SIG-M5 treated with dmso at 0.1 percent for 504 hours (cell line): ENCODE measurements around the gene GABRA4.

Source experiments
- DNase-seq: peaks from one replicate; lab custom pipeline; 2025; ENCODE audit not compliant: unreplicated experiment; lab: John Stamatoyannopoulos, UW

Gene GABRA4

GRCh38 chr4:46931981-46932380, 61.4 kb downstream of the GABRA4 start:
- DNase-seq: peak; percentile 29

GRCh38 chr4:46930891-46931290, 62.5 kb downstream of the GABRA4 start:
- DNase-seq: no peak

- DNase-seq: no peak
Observed at GRCh38 chr4:46927201-46927600, 66.2 kb downstream of the GABRA4 start.

- no peak for DNase-seq
Observed at GRCh38 chr4:46924789-46925529, 68.4 kb downstream of the GABRA4 start.

- no peak for DNase-seq
Observed at GRCh38 chr4:46922205-46922604, 71.2 kb downstream of the GABRA4 start.

- DNase-seq: no peak
Observed at GRCh38 chr4:46909078-46909477, 84.3 kb downstream of the GABRA4 start, which contains the start of gene COX7B2. TSS of gene COX7B2 (minus strand) at chr4:46909245. CDS start at chr4:46735192, 174,053 bp downstream.

- DNase-seq: no peak
Observed at GRCh38 chr4:46908148-46908547, 85.2 kb downstream of the GABRA4 start.

- DNase-seq: no peak
Observed at GRCh38 chr4:46900082-46900481, 93.3 kb downstream of the GABRA4 start.

- no peak for DNase-seq
Observed at GRCh38 chr4:46894826-46895225, 98.6 kb downstream of the GABRA4 start.

GRCh38 chr4:46890056-46890455, 103.3 kb downstream of the GABRA4 start:
- DNase-seq: no peak

GRCh38 chr4:46889410-46889809, 104.0 kb downstream of the GABRA4 start:
- DNase-seq: no peak

GRCh38 chr4:46886711-46887110, 106.7 kb downstream of the GABRA4 start:
- DNase-seq: peak; percentile 5

GRCh38 chr4:46878641-46879040, 114.7 kb downstream of the GABRA4 start:
- DNase-seq: no peak

- DNase-seq: no peak
Observed at GRCh38 chr4:46874811-46875210, 118.6 kb downstream of the GABRA4 start.

GRCh38 chr4:46870411-46870810, 123.0 kb downstream of the GABRA4 start:
- no peak for DNase-seq
